Neural progenitor cell (in vitro differentiated cells): ENCODE results near the gene C1orf50. TPM values are rescaled to one million over a fixed set of nuclear protein-coding genes. Genes with fewer than 3 reads are reported as not detected.
A peak's percentile ranks its signal among the peaks of the same experiment; 100 is the strongest.

ENCODE experiments used
- DNase-seq: peaks from one replicate; pipeline ENCODE4 v3.0.0-alpha.2; 2016; ENCODE audit warnings: low spot score
- H2AFZ ChIP-seq: fragments of 200-600 bp; sonication (generic); replicated peaks from 2 replicates; pipeline ENCODE4 v1.6.1; 2016; ENCODE audit warnings: antibody characterized with exemption
- H3F3A ChIP-seq: fragments of 200-600 bp; sonication (generic); 2 replicates; pipeline ENCODE4 v1.6.1; 2016; ENCODE audit warnings: antibody characterized with exemption, low read depth
- H3K27ac ChIP-seq: fragments of 200-600 bp; sonication (generic); 2 replicates; pipeline ENCODE4 v1.5.1; 2016; ENCODE audit warnings: mild to moderate bottlenecking
- H3K27me3 ChIP-seq: fragments of 200-600 bp; sonication (generic); 2 replicates; pipeline ENCODE4 v1.6.1; 2016; ENCODE audit warnings: mild to moderate bottlenecking, moderate library complexity
- H3K36me3 ChIP-seq: fragments of 200-600 bp; sonication (generic); 2 replicates; pipeline ENCODE4 v1.5.1; 2016
- H3K4me1 ChIP-seq: fragments of 200-600 bp; sonication (generic); 2 replicates; pipeline ENCODE4 v1.6.1; 2016; ENCODE audit warnings: mixed run types
- H3K4me2 ChIP-seq: fragments of 200-600 bp; sonication (generic); 2 replicates; pipeline ENCODE4 v1.6.1; 2016
- H3K4me3 ChIP-seq: fragments of 200-600 bp; sonication (generic); 2 replicates; pipeline ENCODE4 v1.5.1; 2016
- H3K79me2 ChIP-seq: fragments of 200-600 bp; sonication (generic); 2 replicates; pipeline ENCODE4 v1.6.1; 2016; ENCODE audit warnings: low read depth
- H3K9ac ChIP-seq: fragments of 200-600 bp; sonication (generic); 2 replicates; pipeline ENCODE4 v1.6.1; 2016
- H3K9me3 ChIP-seq: fragments of 200-600 bp; sonication (generic); 2 replicates; pipeline ENCODE4 v1.5.1; 2016; ENCODE audit warnings: low read depth
- H4K20me1 ChIP-seq: fragments of 200-600 bp; sonication (generic); 2 replicates; pipeline ENCODE4 v1.6.1; 2016; ENCODE audit warnings: low read depth
- H3K27ac Mint-ChIP-seq: 3 replicates; pipeline ENCODE4 v1.8.0; 2021; ENCODE audit warnings: mixed read lengths
- H3K27me3 Mint-ChIP-seq: 2 replicates; pipeline ENCODE4 v1.8.0; 2022; ENCODE audit warnings: low read depth, mild to moderate bottlenecking, inconsistent platforms, moderate library complexity, mixed read lengths; ENCODE audit not compliant: insufficient read depth
- H3K36me3 Mint-ChIP-seq: 3 replicates; pipeline ENCODE4 v1.8.0; 2021; ENCODE audit warnings: mixed read lengths
- H3K4me1 Mint-ChIP-seq: 3 replicates; pipeline ENCODE4 v1.8.0; 2021; ENCODE audit warnings: mixed read lengths
- H3K4me3 Mint-ChIP-seq: 3 replicates; pipeline ENCODE4 v1.8.0; 2021; ENCODE audit warnings: mild to moderate bottlenecking, moderate library complexity, mixed read lengths
- H3K9me3 Mint-ChIP-seq: 3 replicates; pipeline ENCODE4 v1.8.0; 2020; ENCODE audit warnings: mixed read lengths
- CTCF ChIP-seq: fragments of 200-600 bp; sonication (generic); IDR thresholded peaks from 2 replicates; pipeline ENCODE4 v1.5.1; 2017; ENCODE audit warnings: antibody characterized with exemption, mild to moderate bottlenecking
- EZH2 ChIP-seq: fragments of 200-600 bp; sonication (generic); IDR thresholded peaks from 2 replicates; pipeline ENCODE4 v1.6.1; 2017; ENCODE audit warnings: antibody characterized with exemption, mild to moderate bottlenecking, moderate library complexity
- EZH2phosphoT487 ChIP-seq: fragments of 200-600 bp; sonication (generic); IDR thresholded peaks from 2 replicates; pipeline ENCODE4 v1.6.1; 2017; ENCODE audit warnings: antibody characterized with exemption
- total RNA-seq: library from RNA; depleted of rRNA; stranded (reverse); fragments of >200 nt; gene quantifications from 2 replicates; pipeline ENCODE4 v1.2.3, GENCODE V29; 2015; ENCODE audit warnings: low replicate concordance

Gene C1orf50
- total RNA-seq, 1 donor from 2014 or later = 19.0 TPM

- Mint-ChIP-seq H3K36me3 (no peaks in the 10 kb centered on the region), H3K27me3 (peaks cover 8% of the 10 kb centered on the region), H3K27ac (no peak overlapping the region), H3K4me1 (peaks cover 23% of the 10 kb centered on the region), H3K9me3 (peaks cover 3% of the 10 kb centered on the region), H3K4me3 (no peak overlapping the region)
- Histone ChIP-seq H4K20me1 (no peaks in the 10 kb centered on the region), H3K9me3 (no peaks in the 10 kb centered on the region), H3K27me3 (no peaks in the 10 kb centered on the region), H3K79me2 (no peaks in the 10 kb centered on the region), H3K4me3 (no peak overlapping the region), H3K4me2 (no peak overlapping the region), H3K27ac (no peak overlapping the region), H3F3A (peaks cover 19% of the 10 kb centered on the region), H3K36me3 (no peaks in the 10 kb centered on the region), H2AFZ (no peak overlapping the region), H3K4me1 (peaks cover 18% of the 10 kb centered on the region), H3K9ac (no peak overlapping the region)
- DNase-seq = peak; percentile 32
- TF ChIP-seq EZH2 = no peak
- no peak for TF ChIP-seq EZH2phosphoT487
- TF ChIP-seq CTCF = peak; percentile 30
Observed at GRCh38 chr1:42736152-42736551, 30.9 kb upstream of the C1orf50 start.

DNA sequence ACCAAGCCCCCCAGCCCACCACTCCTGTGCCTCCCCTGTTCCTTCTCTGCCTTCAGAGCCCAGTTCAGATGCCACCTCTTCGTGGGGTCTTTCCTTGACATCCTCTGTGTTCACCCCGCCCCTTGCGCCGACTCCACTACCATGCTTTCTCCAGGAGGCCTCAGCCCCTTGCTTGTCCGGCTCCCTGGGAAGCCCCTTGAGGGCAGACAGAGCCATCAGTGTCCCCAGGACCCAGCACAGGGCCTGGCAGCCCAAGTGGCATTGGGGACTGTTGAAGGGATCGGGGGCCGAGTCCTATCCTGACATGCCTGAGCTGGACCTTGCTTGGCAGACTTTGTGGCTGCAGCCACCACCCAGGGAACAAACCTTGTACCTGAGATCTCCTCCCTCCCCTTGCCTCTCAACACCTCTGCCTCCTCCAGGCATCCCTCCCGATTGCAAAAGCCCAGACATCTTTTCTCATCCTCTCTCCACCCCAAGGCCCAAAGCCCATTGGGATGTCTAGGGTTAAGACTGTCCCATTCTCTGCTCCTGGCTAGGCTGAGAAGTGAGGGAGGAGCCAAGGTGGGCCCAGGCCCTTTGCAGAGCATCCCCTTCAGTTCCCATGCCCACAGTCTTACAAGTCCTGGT, 30.4 kb upstream of the C1orf50 start:
- no peaks in the 10 kb centered on the region for H3K79me2 ChIP-seq
- H3K27ac Mint-ChIP-seq = peak overlapping the region; percentile 22
- H3K4me3 Mint-ChIP-seq = no peak overlapping the region
- H3F3A ChIP-seq = peaks cover 23% of the 10 kb centered on the region
- no peak overlapping the region for H3K4me2 ChIP-seq
- H3K27me3 Mint-ChIP-seq = peaks cover 8% of the 10 kb centered on the region
- peaks cover 3% of the 10 kb centered on the region for H3K9me3 Mint-ChIP-seq
- H3K4me1 Mint-ChIP-seq = peaks cover 23% of the 10 kb centered on the region
- no peak for TF ChIP-seq CTCF
- no peak for TF ChIP-seq EZH2phosphoT487
- TF ChIP-seq EZH2 = no peak
- no peak overlapping the region for H2AFZ ChIP-seq
- H3K9ac ChIP-seq = no peak overlapping the region
- H3K4me1 ChIP-seq = peaks cover 21% of the 10 kb centered on the region
- no peak for DNase-seq
- no peaks in the 10 kb centered on the region for H3K36me3 ChIP-seq
- no peak overlapping the region for H3K27ac ChIP-seq
- H3K27me3 ChIP-seq = no peaks in the 10 kb centered on the region
- H3K4me3 ChIP-seq = no peak overlapping the region
- no peaks in the 10 kb centered on the region for H4K20me1 ChIP-seq
- H3K36me3 Mint-ChIP-seq = no peaks in the 10 kb centered on the region
- H3K9me3 ChIP-seq = no peaks in the 10 kb centered on the region

DNA sequence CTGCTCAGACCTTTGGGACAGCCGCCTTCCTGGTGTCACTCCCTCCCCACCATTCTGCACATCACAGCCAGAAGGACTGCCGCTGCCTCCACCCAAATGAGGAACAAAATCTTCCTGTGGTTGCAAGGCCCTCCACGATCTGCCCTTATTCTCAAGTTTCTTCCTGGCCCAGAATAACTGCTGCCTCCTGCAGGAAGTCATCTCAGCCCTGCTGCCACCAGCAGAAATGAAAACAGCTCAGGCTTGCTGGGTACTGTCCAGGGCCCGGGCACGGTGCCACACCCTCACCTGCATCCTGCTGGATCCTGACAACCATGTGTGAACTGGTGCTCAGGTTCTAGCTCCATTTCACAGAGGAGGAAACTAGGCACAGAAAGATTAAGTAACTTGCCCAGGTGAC, 29.8 kb upstream of the C1orf50 start:
- H3K4me3 Mint-ChIP-seq = no peak overlapping the region
- Histone ChIP-seq H2AFZ (no peak overlapping the region), H3K79me2 (no peaks in the 10 kb centered on the region), H3K9ac (no peak overlapping the region), H3K36me3 (no peaks in the 10 kb centered on the region), H3K27ac (no peak overlapping the region), H3K4me1 (peaks cover 21% of the 10 kb centered on the region), H3K9me3 (no peaks in the 10 kb centered on the region), H3F3A (peaks cover 23% of the 10 kb centered on the region), H4K20me1 (no peaks in the 10 kb centered on the region), H3K27me3 (no peaks in the 10 kb centered on the region), H3K4me3 (no peak overlapping the region), H3K4me2 (no peak overlapping the region)
- H3K9me3 Mint-ChIP-seq = peaks cover 3% of the 10 kb centered on the region
- TF ChIP-seq CTCF (no peak), EZH2 (no peak), EZH2phosphoT487 (no peak)
- peaks cover 10% of the 10 kb centered on the region for H3K27me3 Mint-ChIP-seq
- peaks cover 29% of the 10 kb centered on the region for H3K4me1 Mint-ChIP-seq
- H3K36me3 Mint-ChIP-seq = no peaks in the 10 kb centered on the region
- H3K27ac Mint-ChIP-seq = peak overlapping the region; percentile 22
- DNase-seq = no peak
